Thoracic aorta (tissue), 2 donors: ENCODE measurements around the gene PRKN. TPM values are rescaled to one million over a fixed set of nuclear protein-coding genes. Genes with fewer than 3 reads are reported as not detected.

Experiments used
- ATAC-seq: fragments of 150-250 bp; one replicate; pipeline ENCODE4 v1.8.0; 2017; ENCODE audit warnings: low read depth; ENCODE audit not compliant: insufficient number of reproducible peaks, low FRiP score
- DNase-seq: peaks from one replicate; pipeline ENCODE4 v3.0.0-alpha.2; 2020; ENCODE audit warnings: low spot score
- H3K27ac ChIP-seq, 2 donors: fragments of 200-600 bp; sonication (generic); 1 replicate in 1 of 2; 2 replicates in 1 of 2; pipeline ENCODE4 v1.5.1; 2016; ENCODE audit warnings: mild to moderate bottlenecking in 2 of 2, moderate library complexity in 2 of 2
- H3K27me3 ChIP-seq: fragments of 200-600 bp; sonication (generic); replicated peaks from 2 replicates; pipeline ENCODE4 v1.6.0; 2016; ENCODE audit warnings: mild to moderate bottlenecking; ENCODE audit not compliant: insufficient read depth
- H3K36me3 ChIP-seq: fragments of 200-600 bp; sonication (generic); one replicate; pipeline ENCODE4 v1.5.1; 2016
- H3K4me1 ChIP-seq, 2 donors: fragments of 200-600 bp; sonication (generic); 1 replicate in 1 of 2; 2 replicates in 1 of 2; pipeline versions ENCODE4 v1.5.1 to v1.6.0; 2016; ENCODE audit warnings: low read depth in 2 of 2, mild to moderate bottlenecking in 1 of 2; ENCODE audit not compliant: control insufficient read depth in 1 of 2
- H3K4me3 ChIP-seq: fragments of 200-600 bp; sonication (generic); 2 replicates; pipeline ENCODE4 v1.5.1; 2016; ENCODE audit warnings: mild to moderate bottlenecking
- H3K9me3 ChIP-seq: fragments of 200-600 bp; sonication (generic); 2 replicates; pipeline ENCODE4 v1.5.1; 2016
- total RNA-seq, 2 donors: library from RNA; depleted of rRNA; stranded (reverse); fragments of >200 nt; gene quantifications; one replicate each; pipeline versions ENCODE4 v1.1.0 to v1.2.3, GENCODE V29; 2016
- TF ChIP-seq, protein P1 (sequence below): fragments of 200-600 bp; sonication (generic); IDR thresholded peaks from one replicate; pipeline ENCODE4 v1.5.1; 2019; ENCODE audit warnings: antibody characterized with exemption

The PRKN gene
- total RNA-seq, 2 donors from 2014 or later: 10.4 to 23.8 TPM

DNA sequence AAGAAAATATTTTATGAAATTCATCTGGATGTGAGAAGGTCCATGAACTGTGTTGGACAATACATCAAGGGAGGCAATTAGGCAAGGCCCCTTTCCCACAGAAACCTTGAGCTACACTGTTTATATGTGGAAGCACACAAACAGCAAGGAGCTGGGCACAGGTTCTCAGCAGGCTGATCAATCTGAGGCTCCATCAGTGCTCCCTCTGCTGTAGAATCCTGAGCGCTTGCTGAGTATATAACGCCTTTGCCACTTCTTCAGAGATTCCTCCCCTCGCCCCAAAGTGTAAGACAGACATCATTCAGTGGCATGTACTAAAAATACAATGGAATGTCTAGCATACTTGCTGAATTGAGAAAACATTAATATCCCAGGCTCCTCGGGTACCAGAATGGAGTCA is 146.9 kb downstream of the PRKN start:
- Histone ChIP-seq H3K36me3 (no peaks in the 10 kb centered on the region), H3K4me1 (peaks cover 0 to 11% of the 10 kb centered on the region in 2 donors), H3K9me3 (no peaks in the 10 kb centered on the region), H3K27ac (no peak overlapping the region), H3K27me3 (no peaks in the 10 kb centered on the region), H3K4me3 (no peak overlapping the region)
- TF ChIP-seq, protein P1, sequence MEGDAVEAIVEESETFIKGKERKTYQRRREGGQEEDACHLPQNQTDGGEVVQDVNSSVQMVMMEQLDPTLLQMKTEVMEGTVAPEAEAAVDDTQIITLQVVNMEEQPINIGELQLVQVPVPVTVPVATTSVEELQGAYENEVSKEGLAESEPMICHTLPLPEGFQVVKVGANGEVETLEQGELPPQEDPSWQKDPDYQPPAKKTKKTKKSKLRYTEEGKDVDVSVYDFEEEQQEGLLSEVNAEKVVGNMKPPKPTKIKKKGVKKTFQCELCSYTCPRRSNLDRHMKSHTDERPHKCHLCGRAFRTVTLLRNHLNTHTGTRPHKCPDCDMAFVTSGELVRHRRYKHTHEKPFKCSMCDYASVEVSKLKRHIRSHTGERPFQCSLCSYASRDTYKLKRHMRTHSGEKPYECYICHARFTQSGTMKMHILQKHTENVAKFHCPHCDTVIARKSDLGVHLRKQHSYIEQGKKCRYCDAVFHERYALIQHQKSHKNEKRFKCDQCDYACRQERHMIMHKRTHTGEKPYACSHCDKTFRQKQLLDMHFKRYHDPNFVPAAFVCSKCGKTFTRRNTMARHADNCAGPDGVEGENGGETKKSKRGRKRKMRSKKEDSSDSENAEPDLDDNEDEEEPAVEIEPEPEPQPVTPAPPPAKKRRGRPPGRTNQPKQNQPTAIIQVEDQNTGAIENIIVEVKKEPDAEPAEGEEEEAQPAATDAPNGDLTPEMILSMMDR: no peak
- ATAC-seq (no peak), DNase-seq (no peak)

DNA sequence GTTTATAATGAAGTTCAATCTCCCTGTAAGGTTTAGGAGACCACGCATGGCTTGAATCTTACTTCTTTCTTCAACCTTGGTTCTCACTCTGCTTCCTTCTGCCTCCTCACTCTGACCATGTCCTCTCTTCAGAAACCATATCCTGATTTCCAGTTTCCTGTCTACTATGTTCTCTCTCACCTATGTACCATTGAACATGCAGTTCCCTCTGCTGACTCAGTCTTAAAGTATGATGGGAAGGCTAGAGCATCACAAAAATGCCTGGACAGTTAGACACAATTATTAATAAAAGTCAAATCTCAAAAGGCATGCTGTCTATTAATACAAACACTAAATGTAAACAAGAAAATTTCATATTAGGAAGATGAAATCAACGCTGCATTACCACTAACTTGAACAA is 151.6 kb downstream of the PRKN start:
- TF ChIP-seq, protein P1: no peak
- no peak overlapping the region for H3K4me3 ChIP-seq
- ATAC-seq: no peak
- H3K27me3 ChIP-seq: no peaks in the 10 kb centered on the region
- H3K27ac ChIP-seq: no peak overlapping the region
- no peaks in the 10 kb centered on the region for H3K36me3 ChIP-seq
- no peaks in the 10 kb centered on the region for H3K9me3 ChIP-seq
- DNase-seq: no peak
- H3K4me1 ChIP-seq: peaks cover 0 to 6% of the 10 kb centered on the region in 2 donors

DNA sequence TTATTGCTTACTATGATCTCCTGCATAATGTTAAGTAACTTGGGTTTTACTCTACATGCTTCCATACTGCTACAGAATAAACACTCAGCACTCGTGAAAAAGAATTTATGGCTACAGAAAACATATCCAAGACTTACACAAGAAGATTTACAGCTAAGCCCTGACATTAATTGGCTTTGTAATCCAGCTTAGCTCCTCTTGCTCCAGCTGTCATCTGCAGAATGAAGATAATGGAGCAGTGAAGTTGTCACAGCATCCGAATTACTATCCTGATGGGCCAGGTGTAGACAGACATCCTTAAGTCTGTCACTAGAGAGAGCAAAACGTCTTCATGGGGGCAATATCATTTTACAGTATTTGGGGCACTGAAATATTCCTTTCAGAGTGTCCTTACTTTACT is 155.3 kb downstream of the PRKN start:
- H3K27me3 ChIP-seq: no peaks in the 10 kb centered on the region
- H3K36me3 ChIP-seq: no peaks in the 10 kb centered on the region
- peaks cover 8% of the 10 kb centered on the region for H3K9me3 ChIP-seq
- no peak overlapping the region for H3K4me3 ChIP-seq
- no peak for DNase-seq
- no peak for ATAC-seq
- no peaks in the 10 kb centered on the region for H3K4me1 ChIP-seq
- no peak overlapping the region for H3K27ac ChIP-seq
- TF ChIP-seq, protein P1: no peak

DNA sequence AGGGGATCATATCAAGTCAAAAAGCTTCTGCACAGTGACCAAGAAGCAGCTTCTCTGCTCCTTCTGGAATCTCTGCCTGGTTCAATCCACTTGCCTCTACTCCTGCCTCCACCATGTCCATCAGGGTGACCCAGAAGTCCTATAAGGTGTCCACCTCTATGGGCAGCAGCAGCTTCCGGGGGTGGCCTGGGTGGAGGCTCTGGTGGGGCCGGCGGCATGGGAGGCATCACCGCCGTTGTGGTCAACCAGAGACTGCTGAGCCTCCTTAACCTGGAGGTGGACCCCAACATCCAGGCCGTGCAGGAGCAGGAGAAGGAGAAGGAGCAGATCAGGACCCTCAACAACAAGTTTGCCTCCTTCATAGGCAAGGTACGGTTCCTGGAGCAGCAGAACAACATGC is 159.3 kb downstream of the PRKN start:
- H3K27ac ChIP-seq: no peak overlapping the region
- no peaks in the 10 kb centered on the region for H3K36me3 ChIP-seq
- H3K9me3 ChIP-seq: peaks cover 8% of the 10 kb centered on the region
- H3K27me3 ChIP-seq: no peaks in the 10 kb centered on the region
- no peak overlapping the region for H3K4me3 ChIP-seq
- TF ChIP-seq, protein P1: no peak
- no peaks in the 10 kb centered on the region for H3K4me1 ChIP-seq
- ATAC-seq (no peak), DNase-seq (no peak)

DNA sequence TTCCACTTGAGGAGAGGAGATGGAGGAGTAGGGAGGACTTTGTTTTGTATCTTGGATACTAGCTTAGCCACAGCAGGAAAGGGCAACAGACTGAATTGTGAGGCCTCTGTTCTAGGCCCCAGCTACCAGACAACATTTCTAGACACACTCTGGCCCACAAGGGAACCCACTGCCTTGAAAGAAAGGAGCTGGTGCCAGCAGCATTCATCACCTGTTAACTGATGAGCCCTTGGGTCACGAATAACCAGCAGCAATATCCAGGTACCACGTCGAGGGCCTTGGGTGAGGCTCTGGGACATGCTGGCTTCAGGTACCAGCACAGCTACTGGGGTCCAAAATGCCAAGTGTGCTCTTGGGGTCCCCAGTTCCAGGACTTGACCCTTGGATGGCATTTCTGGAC is 165.5 kb downstream of the PRKN start:
- H3K4me3 ChIP-seq: no peak overlapping the region
- no peak overlapping the region for H3K27ac ChIP-seq
- H3K9me3 ChIP-seq: no peaks in the 10 kb centered on the region
- no peaks in the 10 kb centered on the region for H3K4me1 ChIP-seq
- no peak for ATAC-seq
- no peaks in the 10 kb centered on the region for H3K27me3 ChIP-seq
- TF ChIP-seq, protein P1: no peak
- no peak for DNase-seq
- H3K36me3 ChIP-seq: no peaks in the 10 kb centered on the region
